HEK293 (cell line): ENCODE results near the gene PRTFDC1.

ENCODE experiments used
- CTCF ChIA-PET: fragments of 350-600 bp; formaldehyde crosslinking; extraction: SDS; loops from one replicate; lab custom pipeline; 2021; ENCODE audit warnings: antibody characterized with exemption; lab: Yijun Ruan, JAX
- POLR2A ChIA-PET: fragments of 300-600 bp; formaldehyde crosslinking; extraction: SDS; loops from one replicate; lab custom pipeline; 2020; ENCODE audit warnings: antibody characterized with exemption, inconsistent platforms; lab: Yijun Ruan, JAX
- H3K27ac ChIP-seq: fragments of 200-500 bp; sonication (Bioruptor generic); 2 replicates; pipeline ENCODE4 v1.5.1; 2014; ENCODE audit warnings: low read depth, low read length, control low read depth, inconsistent platforms; ENCODE audit errors: extremely low read depth
- H3K36me3 ChIP-seq, 2 experiments: fragments of 200-500 bp in 1 of 2; sonication (Bioruptor generic) in 1 of 2; 1 replicate in 1 of 2; 2 replicates in 1 of 2; pipeline ENCODE4 v1.5.1; 2014 to 2017; ENCODE audit warnings: inconsistent platforms in 2 of 2, low read length in 2 of 2; ENCODE audit not compliant: control insufficient read depth in 2 of 2, insufficient read depth in 1 of 2
- H3K4me1 ChIP-seq: fragments of 200-500 bp; sonication (Bioruptor generic); 2 replicates; pipeline ENCODE4 v1.5.1; 2014; ENCODE audit warnings: mild to moderate bottlenecking, low read length, inconsistent platforms; ENCODE audit not compliant: control insufficient read depth, insufficient read depth
- H3K4me3 ChIP-seq: 2 replicates; pipeline ENCODE4 v1.5.1; 2011; ENCODE audit warnings: low read depth, mild to moderate bottlenecking, control low read depth, low read length, moderate library complexity
- H3K9me3 ChIP-seq: fragments of 200-500 bp; sonication (Bioruptor generic); 2 replicates; pipeline ENCODE4 v1.5.1; 2014; ENCODE audit warnings: low read depth, low read length, inconsistent platforms; ENCODE audit not compliant: control insufficient read depth, insufficient read depth
- BCL11B ChIP-seq: fragments of 450-650 bp; formaldehyde crosslinking; IDR thresholded peaks from 2 replicates; pipeline ENCODE4 v1.5.1; 2016; ENCODE audit warnings: low read depth, missing biosample characterization, missing genetic modification characterization
- SCRT2 ChIP-seq: fragments of 450-650 bp; formaldehyde crosslinking; IDR thresholded peaks from 2 replicates; pipeline ENCODE4 v1.5.1; 2016; ENCODE audit warnings: missing biosample characterization, missing genetic modification characterization
- SETDB1 ChIP-seq: IDR thresholded peaks from one replicate; pipeline ENCODE4 v1.6.1; 2017; ENCODE audit warnings: mild to moderate bottlenecking, low read length, moderate library complexity, mixed read lengths; ENCODE audit not compliant: insufficient read length
- SP3 ChIP-seq: fragments of 450-650 bp; formaldehyde crosslinking; IDR thresholded peaks from 2 replicates; pipeline ENCODE4 v1.5.1; 2016; ENCODE audit warnings: missing biosample characterization, missing genetic modification characterization
- ZFP41 ChIP-seq: fragments of 450-650 bp; formaldehyde crosslinking; IDR thresholded peaks from 2 replicates; pipeline ENCODE4 v1.5.1; 2016; ENCODE audit warnings: missing biosample characterization, missing genetic modification characterization, borderline replicate concordance
- ZNF211 ChIP-seq: fragments of 450-650 bp; formaldehyde crosslinking; IDR thresholded peaks from 2 replicates; pipeline ENCODE4 v1.5.1; 2016; ENCODE audit warnings: low read depth, missing biosample characterization, missing genetic modification characterization
- ZNF274 ChIP-seq, 2 experiments: fragments of 200-500 bp in 1 of 2; fragments of 450-650 bp in 1 of 2; sonication (Bioruptor generic) in 1 of 2; formaldehyde crosslinking in 1 of 2; IDR thresholded peaks; 2 replicates each; pipeline versions ENCODE4 v1.5.1 to v1.6.1; 2014 to 2016; ENCODE audit warnings: borderline replicate concordance in 1 of 2, inconsistent platforms in 1 of 2, low read length in 1 of 2, missing biosample characterization in 1 of 2, missing genetic modification characterization in 1 of 2
- ZNF404 ChIP-seq: fragments of 450-650 bp; formaldehyde crosslinking; IDR thresholded peaks from 2 replicates; pipeline ENCODE4 v1.5.1; 2017; ENCODE audit warnings: missing biosample characterization, missing genetic modification characterization
- ZNF521 ChIP-seq: fragments of 450-650 bp; formaldehyde crosslinking; IDR thresholded peaks from 2 replicates; pipeline ENCODE4 v1.5.1; 2017; ENCODE audit warnings: missing biosample characterization, mild to moderate bottlenecking, missing genetic modification characterization
- ZNF600 ChIP-seq: fragments of 450-650 bp; formaldehyde crosslinking; IDR thresholded peaks from 2 replicates; pipeline ENCODE4 v1.5.1; 2016; ENCODE audit warnings: missing biosample characterization, missing genetic modification characterization
- TF ChIP-seq, protein P1 (sequence below): fragments of 450-650 bp; IDR thresholded peaks from 2 replicates; pipeline ENCODE4 v1.5.1; 2018; ENCODE audit warnings: missing biosample characterization, mild to moderate bottlenecking, missing genetic modification characterization
- TF ChIP-seq, protein P2 (sequence below): fragments of 450-650 bp; formaldehyde crosslinking; IDR thresholded peaks from 2 replicates; pipeline ENCODE4 v1.5.1; 2016; ENCODE audit warnings: missing biosample characterization, missing genetic modification characterization
- TF ChIP-seq, protein P3 (sequence below): fragments of 450-650 bp; formaldehyde crosslinking; IDR thresholded peaks from 2 replicates; pipeline ENCODE4 v1.5.1; 2016; ENCODE audit warnings: missing biosample characterization, missing genetic modification characterization, low read depth
- TF ChIP-seq, protein P4 (sequence below): fragments of 450-650 bp; formaldehyde crosslinking; IDR thresholded peaks from 2 replicates; pipeline ENCODE4 v1.5.1; 2016; ENCODE audit warnings: missing biosample characterization, missing genetic modification characterization
- TF ChIP-seq, protein P5 (sequence below): fragments of 450-650 bp; formaldehyde crosslinking; IDR thresholded peaks from 2 replicates; pipeline ENCODE4 v1.5.1; 2016; ENCODE audit warnings: missing biosample characterization, missing genetic modification characterization
- TF ChIP-seq, protein P6 (sequence below): fragments of 450-650 bp; formaldehyde crosslinking; IDR thresholded peaks from 2 replicates; pipeline ENCODE4 v1.5.1; 2016; ENCODE audit warnings: missing biosample characterization, missing genetic modification characterization

Gene PRTFDC1

DNA sequence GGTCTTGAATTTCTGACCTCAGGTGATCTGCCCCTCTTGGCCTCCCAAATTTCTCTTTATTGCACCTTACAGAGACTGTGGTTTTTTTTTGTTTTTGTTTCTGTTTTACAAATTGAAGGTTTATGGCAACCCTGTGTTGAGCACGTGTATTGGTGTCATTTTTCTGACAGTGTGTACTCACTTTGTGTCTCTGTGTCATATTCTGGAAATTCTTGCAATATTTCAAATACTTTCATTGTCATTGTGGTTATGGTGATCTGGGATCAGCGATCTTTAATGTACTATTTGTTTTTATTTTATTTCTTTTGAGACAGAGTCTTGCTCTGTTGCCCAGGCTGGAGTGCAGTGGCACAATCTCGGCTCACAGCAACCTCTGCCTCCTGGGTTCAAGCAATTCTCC is 89.8 kb downstream of the PRTFDC1 start:
- Histone ChIP-seq H3K9me3 (no peaks in the 10 kb centered on the region), H3K4me3 (no peak overlapping the region), H3K36me3 (no peaks in the 10 kb centered on the region), H3K4me1 (peaks cover 7% of the 10 kb centered on the region), H3K27ac (no peak overlapping the region)
- ChIA-PET POLR2A (no interaction called here), CTCF (no interaction called here)
- TF ChIP-seq ZNF404 (tag by site-specific recombination) (no peak), ZNF274 (IDR thresholded peaks at IDR 0.05; ENCODE audit: low read length) (no peak), ZNF274 (tag by site-specific recombination; IDR thresholded peaks at IDR 0.05; ENCODE audit: borderline replicate concordance) (no peak), ZFP41 (tag by site-specific recombination) (no peak)

DNA sequence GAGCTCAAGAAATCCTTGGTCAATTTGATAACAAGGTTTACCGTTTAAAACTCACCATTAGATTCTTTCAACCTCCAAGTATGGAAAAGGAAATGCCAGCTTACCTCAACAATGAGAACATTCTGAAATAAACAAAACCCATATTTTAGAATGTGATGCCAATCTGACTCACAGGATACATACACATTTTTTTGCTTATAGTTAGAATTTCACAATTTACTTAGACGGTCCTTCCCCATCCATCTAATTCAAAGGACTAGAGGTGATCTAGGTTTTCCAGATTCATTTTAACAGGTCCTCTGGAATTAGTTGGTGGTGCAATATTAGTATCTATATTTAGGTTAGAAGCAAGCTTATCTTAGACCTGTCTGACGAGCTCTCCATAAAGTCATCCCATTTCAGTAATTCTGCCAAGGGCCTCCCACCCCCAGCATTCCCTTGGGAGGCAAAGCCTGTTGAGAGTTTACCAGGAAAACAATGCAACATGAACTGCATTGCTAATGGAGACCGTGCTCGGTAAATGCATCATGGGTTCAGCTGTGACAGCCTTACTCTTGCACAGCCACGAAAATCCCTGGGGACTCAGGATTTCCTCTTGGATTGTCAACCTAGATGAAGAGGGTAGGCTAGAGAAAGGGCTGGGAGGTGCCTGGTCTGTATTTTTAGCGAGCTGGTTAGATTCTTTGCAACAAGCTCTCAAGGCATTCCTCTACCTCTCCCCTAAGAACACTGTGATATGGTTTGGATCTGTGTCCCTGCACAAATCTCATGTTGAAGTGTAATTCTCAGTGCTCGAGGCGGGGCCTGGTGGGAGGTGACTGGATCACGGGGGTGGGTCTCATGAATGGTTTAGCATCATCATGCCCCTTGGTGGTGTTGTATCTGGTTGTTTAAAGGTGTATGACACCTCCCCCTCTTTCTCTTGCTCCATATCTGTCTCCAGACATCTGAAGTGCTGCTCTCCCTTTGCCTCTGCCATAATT is 93.8 kb downstream of the PRTFDC1 start:
- Histone ChIP-seq H3K27ac (no peak overlapping the region), H3K9me3 (no peaks in the 10 kb centered on the region), H3K36me3 (no peaks in the 10 kb centered on the region), H3K4me3 (no peak overlapping the region), H3K4me1 (peaks cover 3% of the 10 kb centered on the region; the same call in 1 of the 2 replicates)
- TF ChIP-seq SETDB1 = peak; percentile 12
- TF ChIP-seq, protein P1, sequence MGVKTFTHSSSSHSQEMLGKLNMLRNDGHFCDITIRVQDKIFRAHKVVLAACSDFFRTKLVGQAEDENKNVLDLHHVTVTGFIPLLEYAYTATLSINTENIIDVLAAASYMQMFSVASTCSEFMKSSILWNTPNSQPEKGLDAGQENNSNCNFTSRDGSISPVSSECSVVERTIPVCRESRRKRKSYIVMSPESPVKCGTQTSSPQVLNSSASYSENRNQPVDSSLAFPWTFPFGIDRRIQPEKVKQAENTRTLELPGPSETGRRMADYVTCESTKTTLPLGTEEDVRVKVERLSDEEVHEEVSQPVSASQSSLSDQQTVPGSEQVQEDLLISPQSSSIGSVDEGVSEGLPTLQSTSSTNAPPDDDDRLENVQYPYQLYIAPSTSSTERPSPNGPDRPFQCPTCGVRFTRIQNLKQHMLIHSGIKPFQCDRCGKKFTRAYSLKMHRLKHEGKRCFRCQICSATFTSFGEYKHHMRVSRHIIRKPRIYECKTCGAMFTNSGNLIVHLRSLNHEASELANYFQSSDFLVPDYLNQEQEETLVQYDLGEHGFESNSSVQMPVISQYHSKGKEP (tag by site-specific recombination) = peak; percentile 92
- TF ChIP-seq, protein P2, sequence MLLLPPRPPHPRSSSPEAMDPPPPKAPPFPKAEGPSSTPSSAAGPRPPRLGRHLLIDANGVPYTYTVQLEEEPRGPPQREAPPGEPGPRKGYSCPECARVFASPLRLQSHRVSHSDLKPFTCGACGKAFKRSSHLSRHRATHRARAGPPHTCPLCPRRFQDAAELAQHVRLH (tag by site-specific recombination) = no peak
- peak; percentile 25; the same call in 1 of the 2 replicates for TF ChIP-seq SCRT2
- ChIA-PET CTCF (interaction anchor here (0.7 to 1.5 kb wide), 3 partner anchors 8 to 54 kb away, joined by 3 to 6 read pairs (median 3); no protein-coding TSS in a partner anchor), POLR2A (interaction anchor here (1.2 to 1.3 kb wide), 2 partner anchors 9 kb away, joined by 3 read pairs; no protein-coding TSS in a partner anchor)

DNA sequence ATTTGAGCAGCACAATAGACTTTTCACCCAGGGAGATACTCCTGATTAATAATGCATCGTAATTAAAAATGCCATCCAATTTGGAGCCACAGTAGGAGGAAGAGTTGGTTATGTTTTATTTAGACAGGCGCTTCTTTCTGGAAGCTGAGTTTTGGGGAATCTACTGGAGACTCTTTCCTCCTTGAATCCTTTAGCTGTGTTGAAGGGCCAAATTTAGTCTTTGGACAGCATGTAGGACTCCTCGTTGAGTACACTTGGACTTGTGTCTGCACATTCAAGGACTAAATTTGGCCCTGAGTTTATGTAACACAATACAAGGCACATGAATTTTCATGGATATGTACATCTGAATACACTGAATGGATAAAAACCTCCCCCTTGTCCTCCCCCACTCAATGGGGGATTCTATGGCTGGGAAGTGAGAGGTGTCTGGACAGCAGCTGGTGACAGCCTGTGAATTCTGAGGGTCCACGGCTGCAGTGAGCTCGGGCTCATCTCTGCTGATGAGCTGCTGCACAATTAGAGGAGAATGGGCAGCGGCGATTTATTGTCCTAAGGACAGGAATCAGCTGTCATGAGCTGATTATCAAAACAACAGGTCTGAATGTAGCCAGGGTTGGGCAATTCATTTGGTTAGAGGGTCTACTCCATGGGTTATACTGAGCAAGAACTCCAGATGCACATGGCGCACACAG is 95.2 kb downstream of the PRTFDC1 start:
- ChIA-PET CTCF (interaction anchor here (1.3 kb wide), 1 partner anchor 10 kb away, joined by 3 read pairs; no protein-coding TSS in a partner anchor), POLR2A (interaction anchor here (1.3 kb wide), 1 partner anchor 8 kb away, joined by 3 read pairs; no protein-coding TSS in a partner anchor)
- Histone ChIP-seq H3K9me3 (no peaks in the 10 kb centered on the region), H3K4me3 (no peak overlapping the region), H3K4me1 (peaks cover 3% of the 10 kb centered on the region; the same call in 1 of the 2 replicates), H3K27ac (no peak overlapping the region), H3K36me3 (no peaks in the 10 kb centered on the region)
- TF ChIP-seq, protein P3, sequence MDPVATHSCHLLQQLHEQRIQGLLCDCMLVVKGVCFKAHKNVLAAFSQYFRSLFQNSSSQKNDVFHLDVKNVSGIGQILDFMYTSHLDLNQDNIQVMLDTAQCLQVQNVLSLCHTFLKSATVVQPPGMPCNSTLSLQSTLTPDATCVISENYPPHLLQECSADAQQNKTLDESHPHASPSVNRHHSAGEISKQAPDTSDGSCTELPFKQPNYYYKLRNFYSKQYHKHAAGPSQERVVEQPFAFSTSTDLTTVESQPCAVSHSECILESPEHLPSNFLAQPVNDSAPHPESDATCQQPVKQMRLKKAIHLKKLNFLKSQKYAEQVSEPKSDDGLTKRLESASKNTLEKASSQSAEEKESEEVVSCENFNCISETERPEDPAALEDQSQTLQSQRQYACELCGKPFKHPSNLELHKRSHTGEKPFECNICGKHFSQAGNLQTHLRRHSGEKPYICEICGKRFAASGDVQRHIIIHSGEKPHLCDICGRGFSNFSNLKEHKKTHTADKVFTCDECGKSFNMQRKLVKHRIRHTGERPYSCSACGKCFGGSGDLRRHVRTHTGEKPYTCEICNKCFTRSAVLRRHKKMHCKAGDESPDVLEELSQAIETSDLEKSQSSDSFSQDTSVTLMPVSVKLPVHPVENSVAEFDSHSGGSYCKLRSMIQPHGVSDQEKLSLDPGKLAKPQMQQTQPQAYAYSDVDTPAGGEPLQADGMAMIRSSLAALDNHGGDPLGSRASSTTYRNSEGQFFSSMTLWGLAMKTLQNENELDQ (tag by site-specific recombination) = no peak
- TF ChIP-seq, protein P4, sequence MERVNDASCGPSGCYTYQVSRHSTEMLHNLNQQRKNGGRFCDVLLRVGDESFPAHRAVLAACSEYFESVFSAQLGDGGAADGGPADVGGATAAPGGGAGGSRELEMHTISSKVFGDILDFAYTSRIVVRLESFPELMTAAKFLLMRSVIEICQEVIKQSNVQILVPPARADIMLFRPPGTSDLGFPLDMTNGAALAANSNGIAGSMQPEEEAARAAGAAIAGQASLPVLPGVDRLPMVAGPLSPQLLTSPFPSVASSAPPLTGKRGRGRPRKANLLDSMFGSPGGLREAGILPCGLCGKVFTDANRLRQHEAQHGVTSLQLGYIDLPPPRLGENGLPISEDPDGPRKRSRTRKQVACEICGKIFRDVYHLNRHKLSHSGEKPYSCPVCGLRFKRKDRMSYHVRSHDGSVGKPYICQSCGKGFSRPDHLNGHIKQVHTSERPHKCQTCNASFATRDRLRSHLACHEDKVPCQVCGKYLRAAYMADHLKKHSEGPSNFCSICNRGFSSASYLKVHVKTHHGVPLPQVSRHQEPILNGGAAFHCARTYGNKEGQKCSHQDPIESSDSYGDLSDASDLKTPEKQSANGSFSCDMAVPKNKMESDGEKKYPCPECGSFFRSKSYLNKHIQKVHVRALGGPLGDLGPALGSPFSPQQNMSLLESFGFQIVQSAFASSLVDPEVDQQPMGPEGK (tag by site-specific recombination) = no peak
- TF ChIP-seq, protein P5, sequence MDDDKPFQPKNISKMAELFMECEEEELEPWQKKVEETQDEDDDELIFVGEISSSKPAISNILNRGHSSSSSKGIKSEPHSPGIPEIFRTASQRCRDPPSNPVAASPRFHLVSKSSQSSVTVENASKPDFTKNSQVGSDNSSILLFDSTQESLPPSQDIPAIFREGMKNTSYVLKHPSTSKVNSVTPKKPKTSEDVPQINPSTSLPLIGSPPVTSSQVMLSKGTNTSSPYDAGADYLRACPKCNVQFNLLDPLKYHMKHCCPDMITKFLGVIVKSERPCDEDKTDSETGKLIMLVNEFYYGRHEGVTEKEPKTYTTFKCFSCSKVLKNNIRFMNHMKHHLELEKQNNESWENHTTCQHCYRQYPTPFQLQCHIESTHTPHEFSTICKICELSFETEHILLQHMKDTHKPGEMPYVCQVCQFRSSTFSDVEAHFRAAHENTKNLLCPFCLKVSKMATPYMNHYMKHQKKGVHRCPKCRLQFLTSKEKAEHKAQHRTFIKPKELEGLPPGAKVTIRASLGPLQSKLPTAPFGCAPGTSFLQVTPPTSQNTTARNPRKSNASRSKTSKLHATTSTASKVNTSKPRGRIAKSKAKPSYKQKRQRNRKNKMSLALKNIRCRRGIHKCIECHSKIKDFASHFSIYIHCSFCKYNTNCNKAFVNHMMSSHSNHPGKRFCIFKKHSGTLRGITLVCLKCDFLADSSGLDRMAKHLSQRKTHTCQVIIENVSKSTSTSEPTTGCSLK (tag by site-specific recombination) = no peak
- TF ChIP-seq SP3 (tag by site-specific recombination) (no peak), ZNF211 (tag by site-specific recombination) (no peak), ZNF521 (tag by site-specific recombination) (no peak), BCL11B (tag by site-specific recombination) (no peak), ZNF600 (tag by site-specific recombination) (no peak)
- TF ChIP-seq, protein P6, sequence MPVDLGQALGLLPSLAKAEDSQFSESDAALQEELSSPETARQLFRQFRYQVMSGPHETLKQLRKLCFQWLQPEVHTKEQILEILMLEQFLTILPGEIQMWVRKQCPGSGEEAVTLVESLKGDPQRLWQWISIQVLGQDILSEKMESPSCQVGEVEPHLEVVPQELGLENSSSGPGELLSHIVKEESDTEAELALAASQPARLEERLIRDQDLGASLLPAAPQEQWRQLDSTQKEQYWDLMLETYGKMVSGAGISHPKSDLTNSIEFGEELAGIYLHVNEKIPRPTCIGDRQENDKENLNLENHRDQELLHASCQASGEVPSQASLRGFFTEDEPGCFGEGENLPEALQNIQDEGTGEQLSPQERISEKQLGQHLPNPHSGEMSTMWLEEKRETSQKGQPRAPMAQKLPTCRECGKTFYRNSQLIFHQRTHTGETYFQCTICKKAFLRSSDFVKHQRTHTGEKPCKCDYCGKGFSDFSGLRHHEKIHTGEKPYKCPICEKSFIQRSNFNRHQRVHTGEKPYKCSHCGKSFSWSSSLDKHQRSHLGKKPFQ = no peak
